ENCODE measurements around the gene OGDH.

The OGDH gene

GRCh38 chr7:44740055-44740454 lies 133.6 kb downstream of the OGDH start:
- no peak for DNase-seq

DNA sequence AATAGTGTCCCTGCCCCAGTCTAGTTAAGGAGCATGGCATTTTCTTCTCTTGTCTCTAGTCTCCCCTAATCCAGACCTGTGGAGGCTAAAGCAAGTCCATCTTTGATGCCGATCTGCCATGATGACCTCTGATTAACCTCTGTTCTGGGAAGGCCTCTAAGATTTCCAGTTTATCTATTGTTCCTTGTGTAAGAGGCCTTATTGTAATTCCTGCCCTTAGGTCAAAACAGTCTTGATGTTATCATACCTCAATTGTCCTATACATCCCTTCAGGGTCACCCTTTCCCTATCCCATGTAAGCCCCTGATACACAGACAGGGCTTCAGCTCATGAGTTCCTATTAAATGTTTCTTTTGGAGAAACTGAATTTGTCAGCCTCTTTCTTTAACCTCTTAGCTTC lies 137.3 kb downstream of the OGDH start:
- DNase-seq: no peak

- DNase-seq: peak; percentile 95
These were observed 141.9 kb downstream of the OGDH start, which contains the start of gene ZMIZ2 for GRCh38 chr7:44748045-44748947. Gene ZMIZ2, plus strand, starts transcription at chr7:44748847. Its CDS starts 7,403 bp downstream, at chr7:44756250.

GRCh38 chr7:44748948-44749731 lies 142.7 kb downstream of the OGDH start:
- peak; percentile 89 for DNase-seq

GRCh38 chr7:44749992-44750391 lies 143.6 kb downstream of the OGDH start:
- no peak for DNase-seq

DNA sequence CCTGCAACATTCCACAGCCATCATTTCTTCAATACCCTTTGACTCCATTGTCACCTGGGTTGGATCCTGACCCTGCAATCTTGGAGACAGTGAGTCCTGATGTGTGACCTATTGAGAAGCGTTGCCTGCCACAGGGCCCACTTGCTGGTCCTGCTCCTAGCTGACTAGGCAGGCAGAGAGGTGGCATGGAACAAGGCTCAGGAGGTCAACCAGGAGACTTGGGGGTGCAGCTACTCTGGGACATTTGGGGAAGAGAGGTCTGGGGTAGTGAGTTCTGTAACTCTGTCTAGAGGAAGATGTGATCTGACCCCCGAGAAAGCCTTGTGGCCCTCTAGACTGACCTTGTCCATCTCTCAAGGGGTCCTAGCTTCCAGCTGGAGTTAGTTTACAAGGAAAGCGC lies 144.0 kb downstream of the OGDH start:
- DNase-seq: no peak

- no peak for DNase-seq
These were observed 144.6 kb downstream of the OGDH start for GRCh38 chr7:44750921-44751571.

GRCh38 chr7:44752822-44753221 lies 146.4 kb downstream of the OGDH start:
- DNase-seq: no peak

- DNase-seq: no peak
These were observed 148.6 kb downstream of the OGDH start for GRCh38 chr7:44754802-44755697.

DNA sequence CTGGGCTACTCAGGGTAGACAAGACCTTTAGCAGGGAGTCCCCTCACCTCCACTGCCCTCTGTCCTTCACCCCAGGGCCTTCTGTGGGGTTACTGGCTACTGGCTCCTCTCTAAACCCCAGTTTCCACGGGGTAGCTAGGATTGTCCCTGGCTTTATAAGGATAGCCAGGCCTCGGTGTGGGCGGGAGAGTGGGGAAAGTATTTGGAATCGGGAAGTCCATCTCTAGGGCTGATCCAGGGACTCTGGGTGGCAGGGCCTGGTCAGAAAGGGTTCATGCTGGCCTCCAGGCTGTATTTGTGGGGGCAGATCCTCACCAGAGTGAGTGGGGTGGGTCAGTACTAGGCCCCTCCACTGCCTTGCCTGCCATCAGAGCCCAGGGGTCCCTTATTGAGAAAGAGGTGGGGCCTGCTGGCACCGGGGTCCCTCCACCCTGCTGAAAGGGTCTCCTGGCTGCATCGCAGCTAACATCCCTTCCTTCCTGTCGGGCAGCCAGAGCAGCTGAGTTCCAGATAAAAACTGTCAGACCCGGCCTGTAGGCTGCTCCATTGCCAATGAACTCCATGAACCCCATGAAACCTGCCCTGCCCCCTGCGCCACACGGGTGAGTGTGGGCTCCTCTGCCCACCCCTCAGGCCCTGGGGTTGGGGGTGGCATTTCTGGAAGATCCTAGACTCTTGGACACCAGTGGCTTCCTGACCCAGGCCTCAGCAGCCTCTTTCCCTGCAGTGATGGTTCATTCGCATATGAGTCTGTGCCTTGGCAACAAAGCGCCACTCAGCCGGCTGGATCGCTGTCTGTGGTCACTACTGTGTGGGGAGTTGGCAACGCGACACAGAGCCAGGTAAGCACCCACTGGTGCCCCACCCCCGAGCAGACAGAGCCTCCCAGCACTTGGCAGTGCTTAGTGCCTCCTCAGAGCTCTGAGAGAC lies 149.5 kb downstream of the OGDH start:
- DNase-seq: no peak

GRCh38 chr7:44756904-44757303 lies 150.5 kb downstream of the OGDH start:
- DNase-seq: no peak

DNA sequence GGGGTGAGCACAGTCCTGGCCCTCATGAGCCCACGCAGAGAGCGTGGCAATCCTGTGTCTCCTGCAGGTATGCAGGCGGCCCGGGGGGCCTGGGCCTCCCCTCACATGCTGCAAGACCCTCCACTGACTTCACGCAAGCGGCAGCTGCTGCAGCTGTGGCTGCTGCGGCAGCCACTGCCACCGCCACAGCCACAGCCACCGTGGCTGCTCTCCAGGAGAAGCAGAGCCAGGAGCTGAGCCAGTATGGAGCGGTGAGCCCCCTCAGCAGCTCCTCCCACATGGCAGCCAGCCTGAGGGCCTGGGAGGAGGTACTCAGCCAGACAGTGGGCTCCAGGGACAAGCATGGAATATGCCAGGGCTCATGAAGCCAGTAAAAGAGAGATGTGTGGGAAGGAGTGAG lies 150.9 kb downstream of the OGDH start:
- no peak for DNase-seq

GRCh38 chr7:44757739-44758138 lies 151.3 kb downstream of the OGDH start:
- no peak for DNase-seq
